HCT116 (cell line): ENCODE results near the gene LAMA4. TPM values are rescaled to one million over a fixed set of nuclear protein-coding genes. Genes with fewer than 3 reads are reported as not detected.

Source experiments
- ATAC-seq: fragments of 200-7000 bp; cut with Tn5 transposase; 2 replicates; pipeline ENCODE4 v1.9.1; 2020; ENCODE audit warnings: mild to moderate bottlenecking, moderate library complexity
- BruUV-seq: library from RNA; stranded (reverse); fragments of 400-500 nt; replicated peaks from 2 replicates; lab custom pipeline; 2021; lab: Mats Ljungman, UMichigan
- CTCF ChIA-PET: fragments of 300-600 bp; sonication (Branson Sonifier 250); formaldehyde crosslinking; loops from one replicate; lab custom pipeline; 2021; ENCODE audit warnings: antibody characterized with exemption; lab: Charles Lee
- POLR2A ChIA-PET: fragments of 300-600, 350-600 bp; sonication (Branson Sonifier 250); formaldehyde crosslinking; loops from one replicate; lab custom pipeline; 2021; ENCODE audit warnings: antibody characterized with exemption; lab: Charles Lee
- RAD21 ChIA-PET, 2 experiments: fragments of 300-600 bp; sonication (Branson Sonifier 250); formaldehyde crosslinking; loops; one replicate each; lab custom pipeline; 2023; ENCODE audit warnings: low total read pairs in 2 of 2; ENCODE audit not compliant: uncharacterized antibody in 2 of 2, unreplicated experiment in 2 of 2, low non-redundant PET in 1 of 2; lab: Charles Lee
- DNase-seq: peaks from one replicate; pipeline ENCODE4 v3.0.0-alpha.2; 2010; ENCODE audit warnings: low read depth, low spot score
- H2AFZ ChIP-seq: fragments of 200-600 bp; shearing (Covaris generic), sonication (generic); 2 replicates; pipeline ENCODE4 v1.6.1; 2017; ENCODE audit warnings: low read depth, mixed run types, mixed read lengths, antibody characterized with exemption, low read length; ENCODE audit not compliant: poor library complexity, severe bottlenecking
- H3K27ac ChIP-seq: 2 replicates; pipeline ENCODE4 v1.5.1; 2012; ENCODE audit warnings: low read depth, low read length
- H3K27me3 ChIP-seq: fragments of 200-600 bp; sonication (generic); 2 replicates; pipeline ENCODE4 v1.6.1; 2016; ENCODE audit warnings: mixed run types, low read length, mixed read lengths; ENCODE audit not compliant: insufficient read depth
- H3K36me3 ChIP-seq, 2 experiments: fragments of 200-500 bp in 1 of 2; fragments of 200-600 bp in 1 of 2; sonication (Bioruptor generic) in 1 of 2; sonication (generic) in 1 of 2; 2 replicates each; pipeline versions ENCODE4 v1.5.1 to v1.6.1; 2014 to 2016; ENCODE audit warnings: low read length in 2 of 2, inconsistent platforms in 1 of 2, mixed read lengths in 1 of 2, mixed run types in 1 of 2; ENCODE audit not compliant: insufficient read depth in 2 of 2, control insufficient read depth in 1 of 2
- H3K4me1 ChIP-seq, 2 experiments: fragments of 200-600 bp in 1 of 2; sonication (generic) in 1 of 2; 2 replicates each; pipeline versions ENCODE4 v1.5.1 to v1.6.1; 2012 to 2017; ENCODE audit warnings: low read length in 2 of 2, inconsistent platforms in 1 of 2, mild to moderate bottlenecking in 1 of 2, mixed read lengths in 1 of 2, mixed run types in 1 of 2, moderate library complexity in 1 of 2; ENCODE audit not compliant: insufficient read depth in 2 of 2, control insufficient read depth in 1 of 2
- H3K4me2 ChIP-seq: fragments of 200-600 bp; sonication (generic); 2 replicates; pipeline ENCODE4 v1.6.1; 2017; ENCODE audit warnings: mixed run types, low read length, mixed read lengths
- H3K4me3 ChIP-seq, 2 experiments: fragments of 200-600 bp in 1 of 2; sonication (generic) in 1 of 2; replicated peaks in 1 of 2; 2 replicates each; pipeline ENCODE4 v1.5.1; 2011 to 2016; ENCODE audit warnings: low read length in 2 of 2, control low read depth in 1 of 2, low read depth in 1 of 2, mild to moderate bottlenecking in 1 of 2, mixed read lengths in 1 of 2, mixed run types in 1 of 2
- H3K79me2 ChIP-seq: fragments of 200-600 bp; sonication (generic); 2 replicates; pipeline ENCODE4 v1.6.1; 2017; ENCODE audit warnings: mild to moderate bottlenecking, mixed run types, low read length, moderate library complexity, mixed read lengths; ENCODE audit not compliant: insufficient read depth
- H3K9ac ChIP-seq: fragments of 200-600 bp; sonication (generic); 2 replicates; pipeline ENCODE4 v1.6.1; 2016; ENCODE audit warnings: low read length, mixed read lengths
- H3K9me2 ChIP-seq: fragments of 200-600 bp; sonication (generic), shearing (Covaris generic); 2 replicates; pipeline ENCODE4 v1.6.1; 2017; ENCODE audit warnings: mixed run types, mild to moderate bottlenecking, moderate library complexity; ENCODE audit not compliant: insufficient read depth
- H3K9me3 ChIP-seq, 2 experiments: fragments of 200-500 bp in 1 of 2; fragments of 200-600 bp in 1 of 2; sonication (Bioruptor generic) in 1 of 2; sonication (generic) in 1 of 2; 2 replicates each; pipeline ENCODE4 v1.6.1; 2014 to 2017; ENCODE audit warnings: low read length in 2 of 2, mixed read lengths in 2 of 2, inconsistent platforms in 1 of 2, low read depth in 1 of 2, mild to moderate bottlenecking in 1 of 2, mixed run types in 1 of 2, moderate library complexity in 1 of 2; ENCODE audit not compliant: control insufficient read depth in 1 of 2, insufficient read depth in 1 of 2
- H4K20me1 ChIP-seq: fragments of 200-600 bp; sonication (generic), shearing (Covaris generic); 2 replicates; pipeline ENCODE4 v1.6.1; 2017; ENCODE audit warnings: mixed run types, mild to moderate bottlenecking, moderate library complexity; ENCODE audit not compliant: insufficient read depth
- ATF3 ChIP-seq: IDR thresholded peaks from 2 replicates; pipeline ENCODE4 v1.6.1; 2012
- CBX3 ChIP-seq: IDR thresholded peaks from 2 replicates; pipeline ENCODE4 v1.6.1; 2012; ENCODE audit warnings: low read depth
- CTCF ChIP-seq, 3 experiments: fragments of 200-600 bp in 1 of 3; sonication (generic) in 1 of 3; IDR thresholded peaks in 2 of 3; conservative IDR thresholded peaks in 1 of 3; 2 replicates each; pipeline ENCODE4 v1.5.1; 2012 to 2017; ENCODE audit warnings: low read depth in 2 of 3, low read length in 2 of 3, antibody characterized with exemption in 1 of 3, borderline replicate concordance in 1 of 3, control low read depth in 1 of 3, mild to moderate bottlenecking in 1 of 3, mixed read lengths in 1 of 3, mixed run types in 1 of 3, moderate library complexity in 1 of 3; ENCODE audit not compliant: insufficient read depth in 1 of 3
- EZH2phosphoT487 ChIP-seq: fragments of 200-600 bp; IDR thresholded peaks from 2 replicates; pipeline ENCODE4 v1.6.1; 2018; ENCODE audit warnings: antibody characterized with exemption, borderline replicate concordance
- FOSL1 ChIP-seq: IDR thresholded peaks from 2 replicates; pipeline ENCODE4 v1.6.1; 2012; ENCODE audit warnings: low read depth
- POLR2A ChIP-seq: IDR thresholded peaks from 2 replicates; pipeline ENCODE4 v1.7.0; 2011; ENCODE audit warnings: borderline replicate concordance; ENCODE audit not compliant: insufficient read depth, insufficient read length; ENCODE audit errors: extremely low read depth
- POLR2AphosphoS5 ChIP-seq: IDR thresholded peaks from 2 replicates; pipeline ENCODE4 v1.6.1; 2011; ENCODE audit warnings: mild to moderate bottlenecking, low read depth, low read length, moderate library complexity
- RAD21 ChIP-seq: IDR thresholded peaks from 2 replicates; pipeline ENCODE4 v1.6.1; 2012; ENCODE audit warnings: low read depth, mild to moderate bottlenecking
- REST ChIP-seq: IDR thresholded peaks from 2 replicates; pipeline ENCODE4 v1.6.1; 2012; ENCODE audit warnings: low read depth
- SP1 ChIP-seq: IDR thresholded peaks from 2 replicates; pipeline ENCODE4 v1.6.1; 2012; ENCODE audit warnings: low read depth
- YY1 ChIP-seq: IDR thresholded peaks from 2 replicates; pipeline ENCODE4 v1.6.1; 2011; ENCODE audit warnings: low read length, low read depth, moderate library complexity, mild to moderate bottlenecking; ENCODE audit not compliant: insufficient replicate concordance; ENCODE audit errors: extremely low read depth
- ZFX ChIP-seq: fragments of 450-650 bp; IDR thresholded peaks from 2 replicates; pipeline ENCODE4 v1.6.1; 2017
- ZNF274 ChIP-seq: fragments of 200-500 bp; sonication (Bioruptor generic); IDR thresholded peaks from 2 replicates; pipeline ENCODE4 v1.6.1; 2014; ENCODE audit warnings: mild to moderate bottlenecking, low read depth, low read length, inconsistent platforms
- intact Hi-C: fragments of 100-400 bp; cut with micrococcal nuclease; formaldehyde crosslinking; loops from 2 replicates; pipeline ENCODE4 v1.10.0; 2022
- total RNA-seq: library from RNA; stranded (reverse); gene quantifications from one replicate; pipeline ENCODE4 v1.2.1, GENCODE V29; 2021; ENCODE audit not compliant: unreplicated experiment

The LAMA4 gene
- total RNA-seq, 1 experiment from 2014 or later: 2.2 TPM

GRCh38 chr6:112173221-112173804, 81.1 kb downstream of the LAMA4 start:
- CTCF ChIA-PET: no interaction called here
- H3K9me2 ChIP-seq: no peaks in the 10 kb centered on the region
- H4K20me1 ChIP-seq: no peaks in the 10 kb centered on the region
- H3K4me2 ChIP-seq: no peak overlapping the region
- BruUV-seq: no TSS peak
- no peaks in the 10 kb centered on the region for H3K79me2 ChIP-seq
- H3K4me3 ChIP-seq: no peak overlapping the region
- H3K9me3 ChIP-seq: no peaks in the 10 kb centered on the region
- no peak overlapping the region for H2AFZ ChIP-seq
- H3K9ac ChIP-seq: no peak overlapping the region
- intact Hi-C loops: no loop called here
- peaks cover 13% of the 10 kb centered on the region; the same call in 1 of the 2 replicates for H3K27me3 ChIP-seq
- DNase-seq (no peak), ATAC-seq (no peak)
- RAD21 ChIA-PET: no interaction called here
- H3K4me1 ChIP-seq: no peaks in the 10 kb centered on the region
- no peaks in the 10 kb centered on the region for H3K36me3 ChIP-seq
- no peak overlapping the region for H3K27ac ChIP-seq
- TF ChIP-seq ZFX (no peak), EZH2phosphoT487 (no peak), REST (no peak), ZNF274 (no peak), FOSL1 (no peak), SP1 (no peak), ATF3 (no peak), POLR2AphosphoS5 (no peak), CTCF (IDR thresholded peaks at IDR 0.05 in 2 of 3, conservative IDR thresholded peaks at IDR 0.05 in 1 of 3; ENCODE audit: borderline replicate concordance in 1 of 3, insufficient read depth in 1 of 3, low read depth in 2 of 3, low read length in 2 of 3) (no peak), POLR2A (no peak), YY1 (no peak), CBX3 (no peak), RAD21 (no peak)
- POLR2A ChIA-PET: no interaction called here
